Endothelial cell (in vitro differentiated cells): ENCODE results near the gene LRRC73. TPM values are rescaled to one million over a fixed set of nuclear protein-coding genes. Genes with fewer than 3 reads are reported as not detected.

Source experiments
- DNase-seq: peaks from one replicate; pipeline ENCODE4 v3.0.0; 2021; ENCODE audit warnings: low spot score
- H3K27ac Mint-ChIP-seq: one replicate; pipeline ENCODE4 v1.8.0; 2021; ENCODE audit warnings: mixed read lengths, inconsistent platforms; ENCODE audit not compliant: unreplicated experiment
- H3K27me3 Mint-ChIP-seq: one replicate; pipeline ENCODE4 v1.8.0; 2021; ENCODE audit warnings: mild to moderate bottlenecking, moderate library complexity, mixed read lengths, inconsistent platforms; ENCODE audit not compliant: unreplicated experiment
- H3K36me3 Mint-ChIP-seq: one replicate; pipeline ENCODE4 v1.8.0; 2021; ENCODE audit warnings: mild to moderate bottlenecking, low read depth, mixed read lengths, inconsistent platforms; ENCODE audit not compliant: unreplicated experiment
- H3K4me1 Mint-ChIP-seq: one replicate; pipeline ENCODE4 v1.8.0; 2021; ENCODE audit warnings: mild to moderate bottlenecking, mixed read lengths, inconsistent platforms; ENCODE audit not compliant: unreplicated experiment
- H3K4me3 Mint-ChIP-seq: one replicate; pipeline ENCODE4 v1.8.0; 2021; ENCODE audit warnings: mild to moderate bottlenecking, mixed read lengths, inconsistent platforms; ENCODE audit not compliant: unreplicated experiment
- H3K9me3 Mint-ChIP-seq: one replicate; pipeline ENCODE4 v1.8.0; 2021; ENCODE audit warnings: mixed read lengths, inconsistent platforms; ENCODE audit not compliant: unreplicated experiment
- CTCF ChIP-seq: fragments of 200-600 bp; sonication (generic); IDR thresholded peaks from one replicate; pipeline ENCODE4 v1.5.0; 2021; ENCODE audit warnings: antibody characterized with exemption; ENCODE audit not compliant: unreplicated experiment
- total RNA-seq: library from RNA; stranded (reverse); fragmentation: NEBNext Ultra II Directional; extraction: Animal tissue kit (Norgen Biotek cat#: 25700); gene quantifications from one replicate; pipeline ENCODE4 v1.2.1, GENCODE V29; 2021; ENCODE audit not compliant: unreplicated experiment

The LRRC73 gene
- total RNA-seq, 1 donor from 2014 or later, result 0.28 TPM

DNA sequence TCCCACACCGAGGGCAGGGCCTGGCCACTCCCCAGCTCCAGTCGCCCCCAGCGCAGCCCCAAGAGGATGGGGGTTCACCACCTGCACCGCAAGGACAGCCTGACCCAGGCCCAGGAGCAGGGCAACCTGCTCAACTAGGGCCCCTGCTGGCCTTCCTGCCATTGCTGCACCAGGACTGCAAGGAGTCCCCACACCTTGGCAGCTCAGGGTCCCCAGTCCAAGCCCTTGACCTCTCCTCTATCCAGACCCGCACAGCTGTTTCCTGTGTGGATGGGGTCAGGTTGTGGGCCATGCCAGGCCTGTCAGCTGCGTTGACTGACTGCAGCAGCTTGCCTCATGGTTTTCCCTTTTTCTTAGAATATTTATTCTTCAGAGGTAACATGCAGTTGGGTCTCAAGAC lies 4.4 kb downstream of the LRRC73 start:
- Mint-ChIP-seq H3K27me3 (peaks cover 21% of the 10 kb centered on the region), H3K4me3 (no peak overlapping the region), H3K4me1 (peaks cover 3% of the 10 kb centered on the region), H3K27ac (no peak overlapping the region), H3K9me3 (no peaks in the 10 kb centered on the region), H3K36me3 (peaks cover 47% of the 10 kb centered on the region)
- no peak for TF ChIP-seq CTCF
- no peak for DNase-seq

- H3K27ac Mint-ChIP-seq, result no peak overlapping the region
- H3K4me1 Mint-ChIP-seq, result peaks cover 5% of the 10 kb centered on the region
- no peaks in the 10 kb centered on the region for H3K9me3 Mint-ChIP-seq
- TF ChIP-seq CTCF, result no peak
- H3K36me3 Mint-ChIP-seq, result peaks cover 53% of the 10 kb centered on the region
- no peak for DNase-seq
- H3K27me3 Mint-ChIP-seq, result peaks cover 22% of the 10 kb centered on the region
- H3K4me3 Mint-ChIP-seq, result no peak overlapping the region
Measured at GRCh38 chr6:43504756-43505593, 5.2 kb downstream of the LRRC73 start.

GRCh38 chr6:43503443-43503842 lies 6.7 kb downstream of the LRRC73 start:
- Mint-ChIP-seq H3K36me3 (peaks cover 48% of the 10 kb centered on the region), H3K27me3 (peaks cover 17% of the 10 kb centered on the region), H3K27ac (no peak overlapping the region), H3K4me3 (peak overlapping the region; percentile 76), H3K9me3 (no peaks in the 10 kb centered on the region), H3K4me1 (peaks cover 15% of the 10 kb centered on the region)
- no peak for DNase-seq
- no peak for TF ChIP-seq CTCF

DNA sequence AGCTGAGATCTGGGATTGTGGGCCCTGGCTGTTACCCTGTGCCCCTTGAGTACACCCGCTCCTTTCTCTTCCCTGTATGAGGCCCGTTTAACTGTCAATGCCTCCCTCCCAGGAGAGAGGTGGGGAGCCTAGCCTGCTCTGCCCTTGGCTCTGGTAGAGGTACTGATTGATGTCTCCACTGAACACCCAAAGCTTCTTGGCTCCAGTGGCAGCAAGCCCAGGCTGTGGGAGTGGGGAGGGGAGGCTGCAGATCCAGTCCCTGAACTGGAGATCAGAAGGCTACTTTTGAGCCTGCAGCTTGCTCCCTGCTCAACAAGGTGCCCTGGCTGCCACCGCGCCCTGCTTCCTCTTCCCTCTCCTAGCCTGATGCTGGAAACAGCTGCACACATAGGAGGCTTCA lies 7.5 kb downstream of the LRRC73 start:
- Mint-ChIP-seq H3K9me3 (no peaks in the 10 kb centered on the region), H3K27me3 (peaks cover 16% of the 10 kb centered on the region), H3K27ac (no peak overlapping the region), H3K4me1 (peaks cover 15% of the 10 kb centered on the region), H3K4me3 (no peak overlapping the region), H3K36me3 (peaks cover 48% of the 10 kb centered on the region)
- DNase-seq, result no peak
- no peak for TF ChIP-seq CTCF

DNA sequence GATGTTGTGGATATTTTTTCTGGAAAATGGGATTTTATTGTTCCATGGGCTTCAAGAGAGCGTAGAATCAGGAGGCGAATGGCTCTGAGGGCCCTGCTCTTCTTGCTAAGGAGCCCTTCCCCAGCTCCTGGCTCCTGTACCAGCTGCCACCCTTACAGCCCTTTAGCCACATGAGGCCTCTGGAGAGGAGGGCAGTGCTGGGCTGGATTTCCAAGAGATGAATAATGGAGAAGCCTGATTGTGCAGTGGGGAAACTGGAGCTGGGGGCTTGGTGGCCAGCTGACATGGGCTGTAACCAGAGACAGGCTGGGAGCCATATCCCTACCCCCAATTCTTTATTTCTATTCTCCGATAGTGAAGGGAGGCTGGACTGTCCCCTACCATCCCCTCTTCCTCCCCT lies 9.2 kb downstream of the LRRC73 start:
- Mint-ChIP-seq H3K36me3 (peaks cover 47% of the 10 kb centered on the region), H3K27me3 (peaks cover 12% of the 10 kb centered on the region), H3K9me3 (no peaks in the 10 kb centered on the region), H3K27ac (no peak overlapping the region), H3K4me3 (peak overlapping the region; percentile 57), H3K4me1 (peaks cover 18% of the 10 kb centered on the region)
- no peak for DNase-seq
- TF ChIP-seq CTCF, result no peak
